Right lobe of liver (tissue), 6 donors: ENCODE measurements around the gene PTPRK. TPM values are rescaled to one million over a fixed set of nuclear protein-coding genes. Genes with fewer than 3 reads are reported as not detected.

ENCODE experiments used
- ATAC-seq, 4 donors: fragments of 200-7000 bp; cut with Tn5 transposase; one replicate each; pipeline ENCODE4 v1.9.1; 2020; ENCODE audit warnings: mild to moderate bottlenecking in 4 of 4, moderate library complexity in 4 of 4
- DNase-seq, 3 donors: peaks; one replicate each; pipeline ENCODE4 v3.0.0-alpha.2; 2020
- H3K27ac ChIP-seq, 3 donors: fragments of 200-600 bp; one replicate each; pipeline ENCODE4 v1.8.0; 2022
- H3K27me3 ChIP-seq, 2 donors: fragments of 200-600 bp; one replicate each; pipeline ENCODE4 v1.8.0; 2022
- H3K36me3 ChIP-seq, 4 donors: fragments of 200-600 bp; sonication (generic) in 1 of 4; one replicate each; pipeline versions ENCODE4 v1.5.1 to v1.8.0; 2017 to 2022; ENCODE audit warnings: control low read depth in 1 of 4
- H3K4me1 ChIP-seq, 4 donors: fragments of 200-600 bp; sonication (generic) in 1 of 4; one replicate each; pipeline versions ENCODE4 v1.5.1 to v1.8.0; 2017 to 2022; ENCODE audit warnings: control low read depth in 1 of 4
- H3K4me3 ChIP-seq, 3 donors: fragments of 200-600 bp; one replicate each; pipeline ENCODE4 v1.8.0; 2022
- H3K9me3 ChIP-seq, 4 donors: fragments of 200-600 bp; sonication (generic) in 1 of 4; one replicate each; pipeline versions ENCODE4 v1.5.1 to v1.8.0; 2017 to 2022; ENCODE audit warnings: control low read depth in 1 of 4
- POLR2A ChIP-seq: fragments of 450-650 bp; IDR thresholded peaks from one replicate; pipeline ENCODE4 v1.6.1; 2017; ENCODE audit warnings: antibody characterized with exemption, mild to moderate bottlenecking
- WGBS: methylation state at CpG from one replicate; pipeline ENCODE4 v1.1.6; 2018; ENCODE audit warnings: low coverage, low lambda C conversion rate; ENCODE audit not compliant: insufficient coverage; ENCODE audit errors: missing lambda C conversion rate; 5-methylcytosine and 5-hydroxymethylcytosine counted together
- intact Hi-C, 2 donors: fragments of 100-400 bp; cut with DNase I; formaldehyde crosslinking; loops; one replicate each; pipeline versions ENCODE4 v1.11.2 to v1.14.1; 2022
- total RNA-seq, 6 experiments: library from RNA; depleted of rRNA in 2 of 6; stranded (reverse); fragments of >200 nt in 2 of 6; fragmentation: NEBNext Ultra II Directional in 3 of 6; extraction: Animal tissue kit (Norgen Biotek cat#: 25700) in 3 of 6; gene quantifications; one replicate each; pipeline versions ENCODE4 v1.1.0 to v1.2.4, GENCODE V29; 2016 to 2023
- TF ChIP-seq, protein P1 (sequence below), 4 donors: fragments of 200-600 bp in 3 of 4; fragments of 450-650 bp in 1 of 4; IDR thresholded peaks; one replicate each; pipeline versions ENCODE4 v1.5.1 to v1.8.0; 2016 to 2022; ENCODE audit warnings: antibody characterized with exemption in 4 of 4, mild to moderate bottlenecking in 2 of 4
- donor health status: DM: no; HTN: yes; CAD: no.
- donor health status: DM: no; HTN: no; CAD: no.
- donor health status: DM: no; HTN: no; CAD: no.
- donor health status: DM: no; HTN: yes; CAD: no.
- donor health status: DM: no; HTN: yes; CAD: no.

The PTPRK gene
- total RNA-seq, 6 experiments from 2014 or later = 27.7 to 54.5 (median 35.7) TPM

DNA sequence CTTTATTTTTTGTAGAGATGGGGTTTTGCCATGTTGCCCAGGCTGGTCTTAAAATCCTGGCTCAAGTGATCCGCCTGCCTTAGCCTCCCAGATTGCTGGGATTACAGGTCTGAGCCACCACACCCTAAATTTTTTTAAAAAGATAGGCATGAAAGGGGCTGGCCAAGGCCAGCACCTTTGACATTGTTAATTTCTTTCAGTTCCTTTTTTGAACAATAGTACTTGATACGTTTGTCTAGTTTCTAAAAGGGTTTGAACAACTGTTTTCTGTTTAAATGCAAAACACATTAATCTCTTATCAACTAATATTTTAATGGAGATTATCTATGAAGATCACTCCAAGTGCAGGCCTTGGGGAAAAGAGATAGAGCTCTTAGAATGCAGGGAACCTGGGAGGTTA is 37.6 kb upstream of the PTPRK start:
- no peaks in the 10 kb centered on the region for H3K27me3 ChIP-seq
- no peak overlapping the region for H3K27ac ChIP-seq
- 58% methylated on average over 2 of the region's 2 CpGs for WGBS
- no peak overlapping the region for H3K4me3 ChIP-seq
- no peaks in the 10 kb centered on the region for H3K36me3 ChIP-seq
- ATAC-seq (no peak), DNase-seq (no peak)
- intact Hi-C loops = no loop called here
- H3K9me3 ChIP-seq = no peaks in the 10 kb centered on the region
- no peaks in the 10 kb centered on the region for H3K4me1 ChIP-seq
- TF ChIP-seq, protein P1, sequence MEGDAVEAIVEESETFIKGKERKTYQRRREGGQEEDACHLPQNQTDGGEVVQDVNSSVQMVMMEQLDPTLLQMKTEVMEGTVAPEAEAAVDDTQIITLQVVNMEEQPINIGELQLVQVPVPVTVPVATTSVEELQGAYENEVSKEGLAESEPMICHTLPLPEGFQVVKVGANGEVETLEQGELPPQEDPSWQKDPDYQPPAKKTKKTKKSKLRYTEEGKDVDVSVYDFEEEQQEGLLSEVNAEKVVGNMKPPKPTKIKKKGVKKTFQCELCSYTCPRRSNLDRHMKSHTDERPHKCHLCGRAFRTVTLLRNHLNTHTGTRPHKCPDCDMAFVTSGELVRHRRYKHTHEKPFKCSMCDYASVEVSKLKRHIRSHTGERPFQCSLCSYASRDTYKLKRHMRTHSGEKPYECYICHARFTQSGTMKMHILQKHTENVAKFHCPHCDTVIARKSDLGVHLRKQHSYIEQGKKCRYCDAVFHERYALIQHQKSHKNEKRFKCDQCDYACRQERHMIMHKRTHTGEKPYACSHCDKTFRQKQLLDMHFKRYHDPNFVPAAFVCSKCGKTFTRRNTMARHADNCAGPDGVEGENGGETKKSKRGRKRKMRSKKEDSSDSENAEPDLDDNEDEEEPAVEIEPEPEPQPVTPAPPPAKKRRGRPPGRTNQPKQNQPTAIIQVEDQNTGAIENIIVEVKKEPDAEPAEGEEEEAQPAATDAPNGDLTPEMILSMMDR (IDR thresholded peaks at IDR 0.05) = no peak
- TF ChIP-seq POLR2A = no peak

DNA sequence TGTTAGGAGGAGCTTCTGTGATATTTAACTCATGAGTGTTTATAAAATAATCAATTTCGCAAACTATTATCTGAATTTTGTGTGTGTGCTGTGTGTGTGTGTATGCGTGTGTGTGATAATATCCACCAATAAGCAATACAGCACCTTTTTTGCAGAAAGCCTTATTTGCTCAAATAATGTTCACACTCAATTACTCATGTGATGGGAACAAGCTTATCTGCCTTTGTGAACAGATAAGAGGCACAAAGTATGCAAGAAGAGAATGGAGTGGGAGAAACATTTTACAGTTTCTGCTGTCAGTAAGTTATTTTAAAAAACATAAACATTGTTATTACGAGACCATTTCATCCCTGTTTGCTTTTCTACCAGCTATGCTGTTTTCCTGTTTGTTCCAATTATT is 36.7 kb upstream of the PTPRK start:
- intact Hi-C loops = no loop called here
- no peak for DNase-seq

DNA sequence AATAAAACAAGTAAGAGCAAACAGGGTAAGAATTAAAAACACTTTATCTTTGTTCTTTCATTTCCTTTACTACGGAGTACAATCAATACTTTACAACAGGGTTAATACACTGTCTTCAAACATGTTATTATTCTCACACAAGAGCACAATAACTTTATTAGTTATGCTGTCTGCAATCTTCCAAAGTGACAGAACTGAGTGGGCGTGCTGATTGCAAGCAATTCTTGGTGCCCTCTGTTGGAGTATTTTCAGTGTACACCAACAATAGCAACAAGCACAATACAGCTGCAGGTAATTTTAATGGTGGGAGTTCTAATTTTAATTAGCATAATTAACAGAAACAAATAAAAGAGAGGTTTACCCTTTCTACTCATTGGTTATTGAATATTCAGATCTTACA is 33.9 kb upstream of the PTPRK start:
- TF ChIP-seq POLR2A = no peak
- TF ChIP-seq, protein P1 (IDR thresholded peaks at IDR 0.05) = peak; percentile 32 to 50 (median 41)
- no peaks in the 10 kb centered on the region for H3K4me1 ChIP-seq
- intact Hi-C loops = no loop called here
- no peaks in the 10 kb centered on the region for H3K9me3 ChIP-seq
- H3K27ac ChIP-seq = no peak overlapping the region
- DNase-seq = no peak
- ATAC-seq = peak; percentile 47 to 79 (median 62)
- H3K27me3 ChIP-seq = no peaks in the 10 kb centered on the region
- 24% methylated on average over 2 of the region's 2 CpGs for WGBS
- no peaks in the 10 kb centered on the region for H3K36me3 ChIP-seq
- H3K4me3 ChIP-seq = no peak overlapping the region

More for the DNA sequence above, 36.7 kb upstream of the PTPRK start:
- no peak for ATAC-seq
- no peak for TF ChIP-seq POLR2A
- TF ChIP-seq, protein P1 (IDR thresholded peaks at IDR 0.05) = no peak
- no peaks in the 10 kb centered on the region for H3K4me1 ChIP-seq
- H3K36me3 ChIP-seq = no peaks in the 10 kb centered on the region
- H3K4me3 ChIP-seq = no peak overlapping the region
- H3K9me3 ChIP-seq = no peaks in the 10 kb centered on the region
- 73% methylated on average over 3 of the region's 3 CpGs for WGBS
- H3K27me3 ChIP-seq = no peaks in the 10 kb centered on the region
- H3K27ac ChIP-seq = no peak overlapping the region

DNA sequence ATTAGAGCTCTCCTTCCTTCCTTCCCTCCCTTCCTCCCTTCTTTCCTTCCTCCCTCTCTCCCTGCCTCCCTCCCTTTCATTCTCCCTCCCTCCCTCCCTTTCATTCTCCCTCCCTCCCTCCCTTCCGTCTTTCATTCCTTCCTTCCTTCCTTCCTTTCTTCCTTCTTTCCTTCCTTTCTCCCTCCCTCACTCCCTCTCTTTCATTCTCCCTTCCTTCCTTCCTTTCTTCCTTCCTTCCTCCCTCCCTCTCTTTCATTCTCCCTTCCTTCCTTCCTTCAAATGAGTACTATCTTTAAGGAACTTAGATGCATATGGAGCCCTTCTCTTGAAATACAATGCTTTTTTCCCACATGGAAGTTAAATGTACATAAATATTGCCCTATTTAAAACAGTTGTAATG is 20.9 kb upstream of the PTPRK start:
- DNase-seq (no peak), ATAC-seq (no peak)
- intact Hi-C loops = no loop called here
- 43% methylated on average over 1 of the region's 1 CpG for WGBS
- Histone ChIP-seq H3K9me3 (no peaks in the 10 kb centered on the region), H3K36me3 (no peaks in the 10 kb centered on the region), H3K27me3 (no peaks in the 10 kb centered on the region), H3K27ac (no peak overlapping the region), H3K4me1 (no peaks in the 10 kb centered on the region), H3K4me3 (no peak overlapping the region)
- TF ChIP-seq, protein P1 (IDR thresholded peaks at IDR 0.05) = no peak
- no peak for TF ChIP-seq POLR2A

DNA sequence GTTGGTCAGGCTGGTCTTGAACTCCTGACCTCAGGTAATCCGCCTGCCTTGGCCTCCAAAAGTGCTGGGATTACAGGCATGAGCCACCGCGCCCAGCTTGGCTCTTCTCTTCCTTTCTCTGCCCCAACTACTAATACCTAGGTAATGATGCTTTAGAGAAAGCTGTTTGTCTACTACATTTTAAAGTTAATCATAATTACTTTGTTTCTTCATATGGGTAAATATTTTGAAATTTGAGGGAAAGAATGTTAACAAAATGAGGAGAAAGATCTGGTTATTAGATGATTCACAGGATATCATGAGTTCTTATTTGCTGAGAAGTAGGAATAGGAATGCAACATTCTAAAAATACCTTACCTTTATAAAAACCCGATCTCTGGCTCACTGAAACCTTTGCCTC is 18.4 kb upstream of the PTPRK start:
- 94% methylated on average over 4 of the region's 4 CpGs for WGBS
- TF ChIP-seq, protein P1 (IDR thresholded peaks at IDR 0.05) = no peak
- no peak for TF ChIP-seq POLR2A
- DNase-seq (no peak), ATAC-seq (no peak)
- Histone ChIP-seq H3K9me3 (no peaks in the 10 kb centered on the region), H3K4me3 (no peak overlapping the region), H3K4me1 (no peaks in the 10 kb centered on the region), H3K36me3 (no peaks in the 10 kb centered on the region), H3K27me3 (no peaks in the 10 kb centered on the region), H3K27ac (no peak overlapping the region)
- intact Hi-C loops = no loop called here
